ENCODE data around the gene LONRF2.

LONRF2 gene

GRCh38 chr2:100299548-100299947 is 22.8 kb downstream of the LONRF2 start:
- DNase-seq = no peak

GRCh38 chr2:100297511-100297910 is 24.8 kb downstream of the LONRF2 start:
- DNase-seq = no peak

- DNase-seq = no peak
Measured at GRCh38 chr2:100294162-100294497, 28.2 kb downstream of the LONRF2 start.

GRCh38 chr2:100293341-100294161 is 28.8 kb downstream of the LONRF2 start:
- no peak for DNase-seq

- DNase-seq = no peak
Measured at GRCh38 chr2:100292022-100292580, 30.2 kb downstream of the LONRF2 start.

- peak; percentile 24 for DNase-seq
Measured at GRCh38 chr2:100291152-100291970, 30.9 kb downstream of the LONRF2 start.

- DNase-seq = no peak
Measured at GRCh38 chr2:100290718-100291151, 31.6 kb downstream of the LONRF2 start.

- DNase-seq = no peak
Measured at GRCh38 chr2:100289020-100289419, 33.3 kb downstream of the LONRF2 start.

GRCh38 chr2:100286318-100286717 is 36.0 kb downstream of the LONRF2 start:
- DNase-seq = no peak

GRCh38 chr2:100285691-100286090 is 36.6 kb downstream of the LONRF2 start:
- no peak for DNase-seq

- DNase-seq = no peak
Measured at GRCh38 chr2:100285011-100285410, 37.3 kb downstream of the LONRF2 start.

- DNase-seq = no peak
Measured at GRCh38 chr2:100283724-100284501, 38.4 kb downstream of the LONRF2 start.

GRCh38 chr2:100281521-100282438 is 40.5 kb downstream of the LONRF2 start:
- no peak for DNase-seq

GRCh38 chr2:100279586-100280534 is 42.4 kb downstream of the LONRF2 start:
- no peak for DNase-seq

GRCh38 chr2:100278986-100279385 is 43.3 kb downstream of the LONRF2 start:
- no peak for DNase-seq

GRCh38 chr2:100278501-100278900 is 43.8 kb downstream of the LONRF2 start:
- no peak for DNase-seq

- no peak for DNase-seq
Measured at GRCh38 chr2:100277540-100278207, 44.6 kb downstream of the LONRF2 start.

GRCh38 chr2:100276716-100277115 is 45.6 kb downstream of the LONRF2 start:
- DNase-seq = no peak

- DNase-seq = no peak
Measured at GRCh38 chr2:100275200-100275589, 47.1 kb downstream of the LONRF2 start.

- DNase-seq = no peak
Measured at GRCh38 chr2:100274566-100275199, 47.6 kb downstream of the LONRF2 start.

All from CD4-positive, alpha-beta T cell treated with Interleukin-15 for 1 hour (primary cell).